ENCODE results near the gene LDLRAD1.

GRCh38 chr1:54052934-54053744 is 35.2 kb upstream of the LDLRAD1 start, which contains the start of the genes TCEANC2 and TMEM59:
- TF ChIP-seq CTCF (IDR thresholded peaks at IDR 0.05) (peak in 1 of 3 experiments; percentile 12), POLR2A (IDR thresholded peaks at IDR 0.05) (peak; percentile 40)

Measured in testis (tissue), 2 donors.